ENCODE data around the gene PKD1.

DNA sequence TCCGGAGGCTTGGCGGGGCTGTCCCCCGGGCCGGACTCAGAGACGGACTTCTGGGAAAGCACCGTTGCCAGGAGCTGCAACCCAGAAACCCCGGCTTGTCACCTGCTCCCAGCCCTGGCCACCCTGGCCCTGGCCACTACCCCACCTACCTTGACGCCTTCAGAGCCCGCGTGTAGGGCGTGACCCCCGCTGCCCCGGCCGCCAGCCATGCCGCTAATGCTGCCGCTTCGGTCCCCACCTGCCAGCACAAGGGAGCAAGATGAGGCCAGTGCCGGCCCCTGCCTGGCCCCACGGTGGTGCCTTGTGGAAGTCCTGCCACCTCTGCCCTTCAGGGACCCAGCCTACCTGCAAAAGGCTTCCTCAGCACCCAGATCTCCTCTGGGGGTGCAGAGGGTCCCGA, 49.3 kb upstream of the PKD1 start:
- TF ChIP-seq, protein P1, sequence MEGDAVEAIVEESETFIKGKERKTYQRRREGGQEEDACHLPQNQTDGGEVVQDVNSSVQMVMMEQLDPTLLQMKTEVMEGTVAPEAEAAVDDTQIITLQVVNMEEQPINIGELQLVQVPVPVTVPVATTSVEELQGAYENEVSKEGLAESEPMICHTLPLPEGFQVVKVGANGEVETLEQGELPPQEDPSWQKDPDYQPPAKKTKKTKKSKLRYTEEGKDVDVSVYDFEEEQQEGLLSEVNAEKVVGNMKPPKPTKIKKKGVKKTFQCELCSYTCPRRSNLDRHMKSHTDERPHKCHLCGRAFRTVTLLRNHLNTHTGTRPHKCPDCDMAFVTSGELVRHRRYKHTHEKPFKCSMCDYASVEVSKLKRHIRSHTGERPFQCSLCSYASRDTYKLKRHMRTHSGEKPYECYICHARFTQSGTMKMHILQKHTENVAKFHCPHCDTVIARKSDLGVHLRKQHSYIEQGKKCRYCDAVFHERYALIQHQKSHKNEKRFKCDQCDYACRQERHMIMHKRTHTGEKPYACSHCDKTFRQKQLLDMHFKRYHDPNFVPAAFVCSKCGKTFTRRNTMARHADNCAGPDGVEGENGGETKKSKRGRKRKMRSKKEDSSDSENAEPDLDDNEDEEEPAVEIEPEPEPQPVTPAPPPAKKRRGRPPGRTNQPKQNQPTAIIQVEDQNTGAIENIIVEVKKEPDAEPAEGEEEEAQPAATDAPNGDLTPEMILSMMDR (conservative IDR thresholded peaks at IDR 0.05; ENCODE audit: low read depth, low read length) = no peak
- TF ChIP-seq EZH2phosphoT487 (IDR thresholded peaks at IDR 0.05; ENCODE audit: borderline replicate concordance, low read length) (no peak), EZH2 (IDR thresholded peaks at IDR 0.05; ENCODE audit: low read length, unreplicated experiment) (no peak)
